IMR-90 (cell line): ENCODE results near the gene NRP1.

Experiments
- BHLHE40 ChIP-seq: fragments of 150-350 bp; IDR thresholded peaks from 2 replicates; pipeline ENCODE4 v1.6.1; 2016; ENCODE audit warnings: mild to moderate bottlenecking, low read depth, low read length
- CHD1 ChIP-seq: IDR thresholded peaks from 2 replicates; pipeline ENCODE4 v1.6.1; 2012; ENCODE audit warnings: low read depth, low read length, improper control_type of control experiment
- CTCF ChIP-seq: conservative IDR thresholded peaks from 2 replicates; pipeline ENCODE4 v1.5.1; 2012; ENCODE audit warnings: mild to moderate bottlenecking, low read depth, low read length, improper control_type of control experiment
- ELK1 ChIP-seq: fragments of 150-350 bp; IDR thresholded peaks from 2 replicates; pipeline ENCODE4 v1.6.1; 2016; ENCODE audit warnings: low read depth, mild to moderate bottlenecking, low read length, moderate library complexity, borderline replicate concordance
- FOS ChIP-seq: fragments of 150-350 bp; IDR thresholded peaks from 2 replicates; pipeline ENCODE4 v1.6.1; 2016; ENCODE audit warnings: low read depth, low read length
- MAFK ChIP-seq: IDR thresholded peaks from 2 replicates; pipeline ENCODE4 v1.6.1; 2012; ENCODE audit warnings: low read depth, low read length, improper control_type of control experiment
- MAZ ChIP-seq: IDR thresholded peaks from 2 replicates; pipeline ENCODE4 v1.6.1; 2012; ENCODE audit warnings: low read depth, mild to moderate bottlenecking, low read length, improper control_type of control experiment, moderate library complexity, borderline replicate concordance
- MXI1 ChIP-seq: IDR thresholded peaks from 2 replicates; pipeline ENCODE4 v1.6.1; 2012; ENCODE audit warnings: low read depth, mild to moderate bottlenecking, low read length, moderate library complexity, borderline replicate concordance
- NFE2L2 ChIP-seq: fragments of 150-350 bp; IDR thresholded peaks from 2 replicates; pipeline ENCODE4 v1.6.1; 2016; ENCODE audit warnings: low read depth, mild to moderate bottlenecking, low read length
- POLR2A ChIP-seq: IDR thresholded peaks from 2 replicates; pipeline ENCODE4 v1.6.1; 2012; ENCODE audit warnings: mild to moderate bottlenecking, low read depth, low read length
- RAD21 ChIP-seq: IDR thresholded peaks from 2 replicates; pipeline ENCODE4 v1.6.1; 2012; ENCODE audit warnings: low read length, improper control_type of control experiment
- RCOR1 ChIP-seq: IDR thresholded peaks from 2 replicates; pipeline ENCODE4 v1.6.1; 2012; ENCODE audit warnings: mild to moderate bottlenecking, low read length, improper control_type of control experiment; ENCODE audit not compliant: insufficient replicate concordance
- USF2 ChIP-seq: fragments of 150-350 bp; IDR thresholded peaks from 2 replicates; pipeline ENCODE4 v1.6.1; 2017; ENCODE audit warnings: mild to moderate bottlenecking, antibody characterized with exemption, low read length, low read depth

- TF ChIP-seq CHD1 = no peak
- TF ChIP-seq CTCF = no peak
- TF ChIP-seq NFE2L2 = no peak
- no peak for TF ChIP-seq ELK1
- no peak; the same call in 1 of the 2 replicates for TF ChIP-seq FOS
- no peak for TF ChIP-seq RAD21
- TF ChIP-seq RCOR1 = no peak
- TF ChIP-seq POLR2A = no peak
- TF ChIP-seq USF2 = no peak
- no peak for TF ChIP-seq MXI1
- TF ChIP-seq BHLHE40 = no peak
- TF ChIP-seq MAZ = peak; percentile 50; the same call in 1 of the 2 replicates
- TF ChIP-seq MAFK = peak; percentile 12; the same call in 1 of the 2 replicates
Measured at GRCh38 chr10:33258967-33259366, 75.5 kb downstream of the NRP1 start.
